Endodermal cell (in vitro differentiated cells): Measurements from ENCODE around the gene KRTDAP. TPM values are rescaled to one million over a fixed set of nuclear protein-coding genes. Genes with fewer than 3 reads are reported as not detected.

ENCODE experiments used
- DNase-seq: peaks from one replicate; pipeline ENCODE4 v3.0.0-alpha.2; 2017
- H3K27ac ChIP-seq: 2 replicates; pipeline ENCODE4 v1.5.1; 2013; ENCODE audit warnings: mild to moderate bottlenecking, low read depth, low read length, moderate library complexity
- H3K27me3 ChIP-seq: 2 replicates; pipeline ENCODE4 v1.6.1; 2013; ENCODE audit warnings: mild to moderate bottlenecking, low read length, moderate library complexity; ENCODE audit not compliant: insufficient read depth, control insufficient read depth, poor library complexity, severe bottlenecking
- H3K36me3 ChIP-seq: 2 replicates; pipeline ENCODE4 v1.7.0; 2013; ENCODE audit warnings: mild to moderate bottlenecking, low read length, moderate library complexity; ENCODE audit not compliant: control insufficient read depth, insufficient read depth
- H3K4me1 ChIP-seq: one replicate; pipeline ENCODE4 v1.7.0; 2013; ENCODE audit warnings: low read length; ENCODE audit not compliant: control insufficient read depth, insufficient read depth
- H3K4me3 ChIP-seq: 2 replicates; pipeline ENCODE4 v1.5.1; 2013; ENCODE audit warnings: mild to moderate bottlenecking, low read length, moderate library complexity
- H3K9ac ChIP-seq: 2 replicates; pipeline ENCODE4 v1.6.1; 2013; ENCODE audit warnings: mild to moderate bottlenecking, low read length, moderate library complexity; ENCODE audit not compliant: poor library complexity, severe bottlenecking; ENCODE audit errors: extremely low read depth
- H3K9me3 ChIP-seq: 2 replicates; pipeline ENCODE4 v1.6.1; 2013; ENCODE audit warnings: mild to moderate bottlenecking, low read length, moderate library complexity; ENCODE audit not compliant: control insufficient read depth
- H3K27ac Mint-ChIP-seq: 2 replicates; pipeline ENCODE4 v1.8.0; 2020; ENCODE audit warnings: mixed read lengths
- H3K27me3 Mint-ChIP-seq: 2 replicates; pipeline ENCODE4 v1.8.0; 2021; ENCODE audit warnings: mild to moderate bottlenecking, mixed read lengths; ENCODE audit not compliant: insufficient read depth
- H3K36me3 Mint-ChIP-seq: 2 replicates; pipeline ENCODE4 v1.8.0; 2020; ENCODE audit warnings: low read depth, mixed read lengths
- H3K4me1 Mint-ChIP-seq: 2 replicates; pipeline ENCODE4 v1.8.0; 2020; ENCODE audit warnings: mixed read lengths
- H3K4me3 Mint-ChIP-seq: 2 replicates; pipeline ENCODE4 v1.8.0; 2020; ENCODE audit warnings: mild to moderate bottlenecking, moderate library complexity, mixed read lengths
- H3K9me3 Mint-ChIP-seq: 2 replicates; pipeline ENCODE4 v1.8.0; 2020; ENCODE audit warnings: mild to moderate bottlenecking, mixed read lengths
- CTCF ChIP-seq: fragments of 200-600 bp; sonication (generic); conservative IDR thresholded peaks from 2 replicates; pipeline ENCODE4 v1.5.0; 2021; ENCODE audit warnings: antibody characterized with exemption, mild to moderate bottlenecking
- WGBS, 2 experiments: methylation state at CpG; one replicate each; pipeline versions ENCODE4 v1.1.5 to v1.1.7; 2013; ENCODE audit warnings: missing lambda C conversion rate in 2 of 2, mixed read lengths in 1 of 2; ENCODE audit not compliant: insufficient coverage in 1 of 2, insufficient read length in 1 of 2; 5-methylcytosine and 5-hydroxymethylcytosine counted together
- total RNA-seq, 2 donors: library from RNA; stranded (reverse); fragmentation: NEBNext Ultra II Directional in 1 of 2; extraction: Animal tissue kit (Norgen Biotek cat#: 25700) in 1 of 2; gene quantifications; 2 replicates in 1 of 2; 3 replicates in 1 of 2; pipeline ENCODE4 v1.2.1, GENCODE V29; 2021

Gene KRTDAP
- total RNA-seq, 2 donors from 2014 or later, result 3.4 to 4.2 TPM

DNA sequence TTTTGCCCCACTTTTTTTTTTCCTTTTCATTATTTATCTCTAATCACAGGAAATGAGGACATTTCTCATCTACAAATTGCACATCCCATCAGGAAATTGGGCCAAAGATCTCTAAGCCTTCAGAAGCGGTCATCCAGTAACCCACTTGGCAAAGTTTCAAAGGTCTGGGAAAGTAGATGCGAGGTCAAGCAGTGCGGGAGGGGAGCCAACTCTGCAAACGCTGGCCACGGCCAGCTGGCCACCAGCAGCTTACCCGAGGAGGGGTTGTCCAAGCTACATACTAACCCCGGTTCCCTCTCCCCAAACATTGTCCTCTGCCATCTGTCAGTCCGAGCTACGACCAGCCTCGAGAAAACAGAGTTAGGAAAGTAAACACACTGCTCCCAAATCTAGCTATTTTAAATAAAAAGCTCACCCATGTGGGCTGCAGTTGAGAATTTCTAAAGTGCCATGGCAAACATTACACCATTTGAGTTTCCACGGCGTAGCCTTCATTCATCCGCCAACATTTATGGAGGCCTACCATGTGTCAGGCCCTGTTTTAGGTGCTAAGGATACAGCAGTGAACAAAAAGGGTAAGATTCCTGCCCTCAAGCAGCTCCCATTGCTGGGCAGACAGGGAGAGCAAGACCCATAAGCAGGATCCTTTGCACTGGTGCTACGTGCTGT lies 30.7 kb downstream of the KRTDAP start:
- H3K27ac Mint-ChIP-seq, result no peak overlapping the region
- no peak overlapping the region for H3K4me3 Mint-ChIP-seq
- H3K36me3 Mint-ChIP-seq, result no peaks in the 10 kb centered on the region
- no peaks in the 10 kb centered on the region for H3K27me3 ChIP-seq
- no peak overlapping the region for H3K9ac ChIP-seq
- no peaks in the 10 kb centered on the region for H3K9me3 ChIP-seq
- no peaks in the 10 kb centered on the region for H3K36me3 ChIP-seq
- peaks cover 5% of the 10 kb centered on the region for H3K4me1 ChIP-seq
- no peak for TF ChIP-seq CTCF
- peaks cover 27% of the 10 kb centered on the region for H3K4me1 Mint-ChIP-seq
- H3K4me3 ChIP-seq, result no peak overlapping the region
- WGBS, 2 experiments, result 89% methylated on average over 14 of the region's 14 CpGs
- no peaks in the 10 kb centered on the region for H3K27me3 Mint-ChIP-seq
- no peak overlapping the region for H3K27ac ChIP-seq
- H3K9me3 Mint-ChIP-seq, result no peaks in the 10 kb centered on the region
- no peak for DNase-seq

DNA sequence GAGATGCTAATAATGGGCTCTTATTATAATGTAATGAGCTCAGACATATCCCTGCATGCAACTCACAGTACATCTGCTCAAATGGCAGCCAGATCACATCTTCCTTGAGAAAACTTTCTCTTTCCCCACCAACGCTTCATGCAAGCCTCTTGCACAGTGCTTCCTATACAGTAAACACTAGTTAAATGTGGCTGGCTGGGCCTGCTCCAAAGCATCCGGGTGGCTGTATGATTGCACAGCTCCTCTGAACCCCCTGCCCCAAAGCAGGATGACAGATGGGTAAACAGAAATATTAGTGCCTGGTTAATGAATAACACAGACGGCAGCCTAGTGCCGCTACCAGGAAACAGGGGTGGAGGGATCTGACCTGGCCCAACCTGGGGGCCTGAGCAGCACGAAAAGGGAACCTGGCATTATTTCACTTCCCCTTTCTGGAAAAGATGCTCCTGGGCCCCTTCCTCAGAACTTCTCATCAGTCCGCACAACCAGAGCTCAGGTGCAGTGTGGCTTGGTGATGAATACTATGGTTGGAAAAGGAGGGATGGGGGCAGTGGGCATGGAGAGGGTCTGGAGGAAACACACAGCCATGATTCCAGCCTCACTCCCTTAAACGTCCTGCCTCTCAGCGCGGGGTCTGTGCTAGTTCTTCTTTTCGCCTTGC lies 31.4 kb downstream of the KRTDAP start:
- WGBS, 2 experiments, result 83 to 86% methylated on average over 7 to 10 of the region's 10 CpGs
- H3K4me3 Mint-ChIP-seq, result no peak overlapping the region

DNA sequence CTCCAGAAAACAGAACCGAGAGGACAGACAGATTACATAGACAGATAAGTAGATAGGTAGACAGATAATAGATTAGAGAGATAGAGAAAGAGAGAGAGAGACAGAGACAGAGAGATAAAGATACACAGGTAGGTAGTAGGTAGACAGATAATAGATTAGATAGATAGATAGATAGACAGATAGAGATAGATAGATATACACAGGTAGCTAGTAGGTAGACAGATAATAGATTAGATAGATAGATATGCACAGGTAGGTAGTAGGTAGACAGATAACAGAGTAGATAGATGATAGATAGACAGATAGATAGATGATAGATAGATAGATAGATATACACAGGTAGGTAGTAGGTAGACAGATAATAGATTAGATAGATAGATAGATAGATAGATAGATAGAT lies 32.1 kb downstream of the KRTDAP start:
- H3K9ac ChIP-seq, result no peak overlapping the region
- peaks cover 21% of the 10 kb centered on the region for H3K4me1 Mint-ChIP-seq
- no peak overlapping the region for H3K27ac Mint-ChIP-seq
- H3K36me3 ChIP-seq, result no peaks in the 10 kb centered on the region
- no peaks in the 10 kb centered on the region for H3K36me3 Mint-ChIP-seq
- H3K27me3 Mint-ChIP-seq, result no peaks in the 10 kb centered on the region
- H3K27ac ChIP-seq, result no peak overlapping the region
- H3K4me3 Mint-ChIP-seq, result no peak overlapping the region
- H3K9me3 ChIP-seq, result no peaks in the 10 kb centered on the region
- no peaks in the 10 kb centered on the region for H3K9me3 Mint-ChIP-seq
- H3K4me1 ChIP-seq, result peaks cover 5% of the 10 kb centered on the region
- no peak for TF ChIP-seq CTCF
- no peak for DNase-seq
- H3K27me3 ChIP-seq, result no peaks in the 10 kb centered on the region
- 74 to 100% methylated on average over 1 of the region's 1 CpG for WGBS, 2 experiments
- no peak overlapping the region for H3K4me3 ChIP-seq

More for the DNA sequence above, 31.4 kb downstream of the KRTDAP start:
- no peak for DNase-seq
- no peaks in the 10 kb centered on the region for H3K27me3 Mint-ChIP-seq
- peaks cover 22% of the 10 kb centered on the region for H3K4me1 Mint-ChIP-seq
- no peaks in the 10 kb centered on the region for H3K9me3 Mint-ChIP-seq
- Histone ChIP-seq H3K27me3 (no peaks in the 10 kb centered on the region), H3K9me3 (no peaks in the 10 kb centered on the region), H3K4me3 (no peak overlapping the region), H3K9ac (no peak overlapping the region), H3K4me1 (peaks cover 5% of the 10 kb centered on the region), H3K27ac (no peak overlapping the region), H3K36me3 (no peaks in the 10 kb centered on the region)
- TF ChIP-seq CTCF, result no peak
- H3K27ac Mint-ChIP-seq, result no peak overlapping the region
- no peaks in the 10 kb centered on the region for H3K36me3 Mint-ChIP-seq
